Lung (tissue), 12 donors: ENCODE results near the gene TFF2. TPM values are rescaled to one million over a fixed set of nuclear protein-coding genes. Genes with fewer than 3 reads are reported as not detected.

Experiments used
- ATAC-seq: fragments of 200-7000 bp; cut with Tn5 transposase; one replicate; pipeline ENCODE4 v1.9.1; 2020; ENCODE audit warnings: moderate number of reproducible peaks; ENCODE audit not compliant: insufficient read depth, low FRiP score
- DNase-seq, 3 donors: peaks; one replicate each; pipeline ENCODE4 v3.0.0-alpha.2; 2013 to 2017
- H3K27ac ChIP-seq, 2 donors: one replicate each; pipeline ENCODE4 v1.5.1; 2013; ENCODE audit warnings: mild to moderate bottlenecking in 2 of 2, moderate library complexity in 2 of 2, control low read depth in 1 of 2, inconsistent platforms in 1 of 2, low read depth in 1 of 2, low read length in 1 of 2
- H3K27me3 ChIP-seq, 3 donors: one replicate each; pipeline ENCODE4 v1.5.1; 2013; ENCODE audit warnings: low read length in 2 of 3; ENCODE audit not compliant: control insufficient read depth in 3 of 3, insufficient read depth in 3 of 3
- H3K36me3 ChIP-seq, 4 donors: one replicate each; pipeline ENCODE4 v1.5.1; 2013; ENCODE audit warnings: low read length in 4 of 4, mild to moderate bottlenecking in 1 of 4, moderate library complexity in 1 of 4; ENCODE audit not compliant: control insufficient read depth in 4 of 4, insufficient read depth in 4 of 4
- H3K4me1 ChIP-seq, 5 donors: one replicate each; pipeline ENCODE4 v1.5.1; 2013; ENCODE audit warnings: low read length in 5 of 5, mild to moderate bottlenecking in 2 of 5, moderate library complexity in 1 of 5; ENCODE audit not compliant: control insufficient read depth in 5 of 5, insufficient read depth in 5 of 5
- H3K4me3 ChIP-seq: one replicate; pipeline ENCODE4 v1.5.1; 2013; ENCODE audit warnings: mild to moderate bottlenecking, control low read depth, moderate library complexity
- H3K9ac ChIP-seq, 2 donors: one replicate each; pipeline ENCODE4 v1.5.1; 2013; ENCODE audit warnings: low read length in 2 of 2, control low read depth in 1 of 2; ENCODE audit not compliant: insufficient read depth in 1 of 2
- H3K9me3 ChIP-seq, 4 donors: one replicate each; pipeline ENCODE4 v1.5.1; 2013; ENCODE audit warnings: low read length in 3 of 4, mild to moderate bottlenecking in 1 of 4, moderate library complexity in 1 of 4; ENCODE audit not compliant: control insufficient read depth in 4 of 4, insufficient read depth in 3 of 4
- WGBS, 2 donors: extraction: QIAGEN DNeasy Blood & Tissue Kit; methylation state at CpG; one replicate each; pipeline ENCODE4 v1.1.7; 2013; 5-methylcytosine and 5-hydroxymethylcytosine counted together
- polyA plus RNA-seq, 2 donors: library from polyadenylated mRNA; stranded (reverse); fragments of 200-250 nt; gene quantifications; one replicate each; pipeline ENCODE4 v1.2.1, GENCODE V29; 2013
- total RNA-seq, 2 donors: library from RNA; depleted of rRNA in 1 of 2; stranded (reverse); fragments of >200 nt in 1 of 2; gene quantifications; one replicate each; pipeline ENCODE4 v1.2.1, GENCODE V29; 2014 to 2021
- TF ChIP-seq, protein P1 (sequence below): IDR thresholded peaks from 2 replicates; pipeline ENCODE4 v1.5.1; 2012; ENCODE audit warnings: mild to moderate bottlenecking; ENCODE audit errors: control extremely low read depth, extremely low read depth
- donor health status: control.
- donor health status: control.
- donor health status: Bipolar disorder and iron deficiency.
- donor health status: healthy.
- donor health status: DM: yes; HTN: yes; CAD: no.

Gene TFF2
- total and polyA plus RNA-seq, 4 donors, result not detected

DNA sequence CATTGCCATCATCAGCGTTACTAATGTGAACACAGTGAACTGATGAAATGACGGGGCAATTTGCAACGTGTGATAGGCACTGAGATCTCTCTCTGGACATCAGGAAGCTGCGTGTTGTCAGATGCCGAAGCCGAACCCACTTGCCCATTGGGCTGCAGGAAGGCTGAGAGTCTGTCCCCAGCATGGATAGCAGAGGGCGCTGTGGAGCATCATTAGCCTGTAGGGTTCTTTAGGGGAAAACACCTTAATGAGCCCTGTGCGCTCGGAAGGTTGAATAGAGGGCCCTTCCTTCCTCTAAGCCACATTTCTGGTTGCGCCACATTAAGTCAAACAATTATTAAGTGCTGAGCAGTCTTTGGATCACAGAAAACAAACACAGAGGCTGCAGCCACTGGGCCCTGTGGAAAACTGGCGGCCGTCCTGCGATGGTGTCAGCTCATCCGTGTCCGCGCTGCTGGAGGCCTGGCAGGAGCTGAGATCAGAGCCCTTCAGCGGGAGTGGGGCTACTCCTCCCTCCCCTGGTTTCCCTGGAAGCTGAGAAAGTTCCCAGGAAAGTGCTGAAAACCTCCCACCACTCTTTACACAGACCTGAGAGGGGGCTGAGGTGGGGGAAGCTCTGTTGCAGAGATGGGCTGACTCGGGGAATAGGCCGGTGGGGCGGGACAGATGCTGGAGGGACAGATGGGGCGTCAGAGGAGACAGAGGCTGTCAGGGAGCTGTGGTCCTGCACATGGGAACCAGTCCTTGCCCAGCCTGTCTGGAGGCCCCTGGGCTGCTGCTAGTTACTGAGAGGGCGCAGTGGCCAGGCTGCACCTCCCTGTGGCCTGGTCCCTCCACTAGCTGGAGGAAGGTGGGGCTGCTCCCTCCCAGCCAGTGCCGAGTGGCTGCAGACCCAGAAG is 12.7 kb downstream of the TFF2 start:
- Histone ChIP-seq H3K27me3 (peaks cover 0 to 7% (median 3%) of the 10 kb centered on the region in 3 donors), H3K4me3 (no peak overlapping the region), H3K27ac (peak overlapping the region in 1 of 2 donors; percentile 50), H3K36me3 (no peaks in the 10 kb centered on the region), H3K9ac (no peak overlapping the region), H3K4me1 (peaks cover 0 to 19% (median 5%) of the 10 kb centered on the region in 5 donors), H3K9me3 (no peaks in the 10 kb centered on the region)
- TF ChIP-seq, protein P1, sequence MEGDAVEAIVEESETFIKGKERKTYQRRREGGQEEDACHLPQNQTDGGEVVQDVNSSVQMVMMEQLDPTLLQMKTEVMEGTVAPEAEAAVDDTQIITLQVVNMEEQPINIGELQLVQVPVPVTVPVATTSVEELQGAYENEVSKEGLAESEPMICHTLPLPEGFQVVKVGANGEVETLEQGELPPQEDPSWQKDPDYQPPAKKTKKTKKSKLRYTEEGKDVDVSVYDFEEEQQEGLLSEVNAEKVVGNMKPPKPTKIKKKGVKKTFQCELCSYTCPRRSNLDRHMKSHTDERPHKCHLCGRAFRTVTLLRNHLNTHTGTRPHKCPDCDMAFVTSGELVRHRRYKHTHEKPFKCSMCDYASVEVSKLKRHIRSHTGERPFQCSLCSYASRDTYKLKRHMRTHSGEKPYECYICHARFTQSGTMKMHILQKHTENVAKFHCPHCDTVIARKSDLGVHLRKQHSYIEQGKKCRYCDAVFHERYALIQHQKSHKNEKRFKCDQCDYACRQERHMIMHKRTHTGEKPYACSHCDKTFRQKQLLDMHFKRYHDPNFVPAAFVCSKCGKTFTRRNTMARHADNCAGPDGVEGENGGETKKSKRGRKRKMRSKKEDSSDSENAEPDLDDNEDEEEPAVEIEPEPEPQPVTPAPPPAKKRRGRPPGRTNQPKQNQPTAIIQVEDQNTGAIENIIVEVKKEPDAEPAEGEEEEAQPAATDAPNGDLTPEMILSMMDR, result peak; percentile 48
- 33 to 46% methylated on average over 23 of the region's 23 CpGs for WGBS, 2 donors
- ATAC-seq (peak; percentile 92), DNase-seq (peak; percentile 76 to 87 (median 80))

DNA sequence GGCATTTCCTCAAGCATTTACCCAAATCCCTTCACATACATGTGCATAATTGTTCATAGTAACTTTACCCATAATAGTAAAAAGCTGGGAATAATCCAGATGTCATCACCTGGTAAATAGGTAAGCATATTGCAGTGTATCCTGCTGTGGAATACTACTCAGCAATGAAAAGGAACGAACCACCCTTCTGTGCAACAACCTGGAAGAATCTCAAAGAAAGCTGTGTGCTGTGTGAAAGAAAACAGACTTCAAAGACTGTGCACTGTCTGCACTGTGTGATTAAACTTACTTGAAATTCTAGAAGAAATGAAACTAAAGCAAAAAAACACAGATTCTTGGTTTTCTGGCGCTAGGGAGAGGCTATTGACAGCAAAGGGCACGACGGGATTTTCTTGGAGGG is 13.5 kb downstream of the TFF2 start:
- WGBS, 2 donors, result 79 to 85% methylated on average over 4 of the region's 4 CpGs
- Histone ChIP-seq H3K4me3 (no peak overlapping the region), H3K36me3 (no peaks in the 10 kb centered on the region), H3K27ac (no peak overlapping the region), H3K4me1 (peaks cover 0 to 19% (median 5%) of the 10 kb centered on the region in 5 donors), H3K27me3 (peaks cover 0 to 7% (median 3%) of the 10 kb centered on the region in 3 donors), H3K9me3 (peaks cover 0 to under 1% (median 0%) of the 10 kb centered on the region in 4 donors), H3K9ac (no peak overlapping the region)
- DNase-seq, result peak in 1 of 3 donors; percentile 39
- no peak for ATAC-seq
- TF ChIP-seq, protein P1, result no peak

DNA sequence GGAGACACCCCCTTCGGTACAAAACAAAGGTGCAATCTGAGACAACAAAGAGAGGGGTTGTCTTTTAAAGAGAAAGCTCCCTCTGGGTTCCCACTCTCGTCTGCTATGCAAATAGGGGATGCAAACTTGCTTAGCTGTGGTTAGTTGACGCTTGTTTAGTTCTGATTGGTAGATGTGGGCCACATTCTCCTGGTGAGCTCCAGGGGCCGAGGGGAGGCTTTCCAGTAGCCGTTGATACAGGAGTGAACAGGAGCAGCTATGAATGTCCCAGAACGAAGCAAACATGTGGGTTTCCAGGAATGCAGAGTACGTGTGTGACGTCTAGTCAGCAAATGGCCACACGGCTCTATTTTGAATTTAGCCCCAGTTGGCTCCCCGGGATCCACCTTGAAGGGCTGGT is 14.7 kb downstream of the TFF2 start:
- DNase-seq (peak; percentile 25 to 43 (median 28)), ATAC-seq (no peak)
- TF ChIP-seq, protein P1, result no peak
- peaks cover 0 to 7% (median 3%) of the 10 kb centered on the region in 3 donors for H3K27me3 ChIP-seq
- H3K9ac ChIP-seq, result no peak overlapping the region
- H3K4me1 ChIP-seq, result peaks cover 0 to 19% (median 5%) of the 10 kb centered on the region in 5 donors
- no peak overlapping the region for H3K27ac ChIP-seq
- H3K36me3 ChIP-seq, result no peaks in the 10 kb centered on the region
- whole genome bisulfite sequencing, 2 donors, result 45 to 56% methylated on average over 10 of the region's 10 CpGs
- H3K9me3 ChIP-seq, result peaks cover 0 to 4% (median 4%) of the 10 kb centered on the region in 4 donors
- H3K4me3 ChIP-seq, result no peak overlapping the region
